Fibroblast of skin of abdomen (primary cell): ENCODE measurements around the gene IRX2. TPM values are rescaled to one million over a fixed set of nuclear protein-coding genes. Genes with fewer than 3 reads are reported as not detected.

Source experiments
- DNase-seq: peaks from one replicate; pipeline ENCODE4 v3.0.0-alpha.2; 2013
- polyA plus RNA-seq, 2 experiments: library from polyadenylated mRNA; unstranded; fragments of 120-200 nt; gene quantifications; one replicate each; pipeline ENCODE4 v1.2.1, GENCODE V29; 2013; ENCODE audit not compliant: insufficient read length in 2 of 2

Gene IRX2
- polyA plus RNA-seq (2013, experiment 1 of 2; ENCODE audit: insufficient read length): 25.9 TPM
- polyA plus RNA-seq (2013, experiment 2 of 2; ENCODE audit: insufficient read length): 28.1 TPM

GRCh38 chr5:2751592-2752021, at the start of gene IRX2:
Gene IRX2, minus strand, starts transcription at chr5:2751677. Its CDS starts 264 bp downstream, at chr5:2751413.
- peak; percentile 99 for DNase-seq

- no peak for DNase-seq
These were observed 48.6 kb upstream of the IRX2 start for GRCh38 chr5:2800035-2800434.

- peak; percentile 45 for DNase-seq
These were observed 46.5 kb upstream of the IRX2 start for GRCh38 chr5:2797981-2798380.

- DNase-seq: no peak
These were observed 45.7 kb upstream of the IRX2 start for GRCh38 chr5:2797160-2797559.

GRCh38 chr5:2783223-2783622, 31.7 kb upstream of the IRX2 start:
- DNase-seq: no peak

GRCh38 chr5:2782658-2783057, 31.2 kb upstream of the IRX2 start:
- DNase-seq: no peak

- no peak for DNase-seq
These were observed 29.1 kb upstream of the IRX2 start for GRCh38 chr5:2780421-2781171.

- no peak for DNase-seq
These were observed 28.0 kb upstream of the IRX2 start for GRCh38 chr5:2779459-2779858.

GRCh38 chr5:2776337-2777302, 25.1 kb upstream of the IRX2 start:
- DNase-seq: no peak

GRCh38 chr5:2773327-2773726, 21.9 kb upstream of the IRX2 start:
- DNase-seq: no peak

GRCh38 chr5:2767089-2767488, 15.6 kb upstream of the IRX2 start:
- no peak for DNase-seq

GRCh38 chr5:2764581-2764980, 13.1 kb upstream of the IRX2 start:
- no peak for DNase-seq

GRCh38 chr5:2763533-2763794, 12.0 kb upstream of the IRX2 start:
- DNase-seq: no peak

- no peak for DNase-seq
These were observed 11.5 kb upstream of the IRX2 start for GRCh38 chr5:2762744-2763532.

GRCh38 chr5:2761921-2762488, 10.5 kb upstream of the IRX2 start:
- DNase-seq: peak; percentile 16

GRCh38 chr5:2759696-2760461, 8.4 kb upstream of the IRX2 start:
- DNase-seq: no peak

- DNase-seq: no peak
These were observed 7.6 kb upstream of the IRX2 start for GRCh38 chr5:2759091-2759490.

- no peak for DNase-seq
These were observed 7.2 kb upstream of the IRX2 start for GRCh38 chr5:2758632-2759031.

GRCh38 chr5:2757563-2758351, 6.3 kb upstream of the IRX2 start:
- peak; percentile 62 for DNase-seq

- DNase-seq: peak; percentile 92
These were observed 5.0 kb upstream of the IRX2 start for GRCh38 chr5:2756211-2757152.
